ENCODE data around the gene IP6K1.

DNA sequence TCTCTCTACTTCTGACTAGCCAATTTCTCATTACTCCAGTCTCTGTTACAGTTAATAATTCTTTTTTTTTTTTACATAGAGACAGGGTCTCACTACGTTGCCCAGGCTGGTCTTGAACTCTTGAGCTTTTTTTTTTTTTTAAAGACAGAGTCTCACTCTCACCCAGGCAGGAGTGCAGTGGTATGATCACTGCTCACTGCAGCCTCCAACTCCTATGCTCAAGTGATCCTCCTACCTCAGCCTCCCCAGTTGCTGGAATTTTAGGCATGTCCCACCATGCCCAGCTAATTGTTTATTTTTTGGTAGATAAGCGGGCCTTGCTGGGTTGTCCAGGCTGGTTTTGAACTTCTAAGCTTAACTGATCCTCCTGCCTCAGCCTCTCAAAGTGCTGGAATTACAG, 13.6 kb downstream of the IP6K1 start:
- TF ChIP-seq, protein P1, sequence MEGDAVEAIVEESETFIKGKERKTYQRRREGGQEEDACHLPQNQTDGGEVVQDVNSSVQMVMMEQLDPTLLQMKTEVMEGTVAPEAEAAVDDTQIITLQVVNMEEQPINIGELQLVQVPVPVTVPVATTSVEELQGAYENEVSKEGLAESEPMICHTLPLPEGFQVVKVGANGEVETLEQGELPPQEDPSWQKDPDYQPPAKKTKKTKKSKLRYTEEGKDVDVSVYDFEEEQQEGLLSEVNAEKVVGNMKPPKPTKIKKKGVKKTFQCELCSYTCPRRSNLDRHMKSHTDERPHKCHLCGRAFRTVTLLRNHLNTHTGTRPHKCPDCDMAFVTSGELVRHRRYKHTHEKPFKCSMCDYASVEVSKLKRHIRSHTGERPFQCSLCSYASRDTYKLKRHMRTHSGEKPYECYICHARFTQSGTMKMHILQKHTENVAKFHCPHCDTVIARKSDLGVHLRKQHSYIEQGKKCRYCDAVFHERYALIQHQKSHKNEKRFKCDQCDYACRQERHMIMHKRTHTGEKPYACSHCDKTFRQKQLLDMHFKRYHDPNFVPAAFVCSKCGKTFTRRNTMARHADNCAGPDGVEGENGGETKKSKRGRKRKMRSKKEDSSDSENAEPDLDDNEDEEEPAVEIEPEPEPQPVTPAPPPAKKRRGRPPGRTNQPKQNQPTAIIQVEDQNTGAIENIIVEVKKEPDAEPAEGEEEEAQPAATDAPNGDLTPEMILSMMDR (conservative IDR thresholded peaks at IDR 0.05; ENCODE audit: low read length): no peak
- TF ChIP-seq EZH2phosphoT487 (IDR thresholded peaks at IDR 0.05; ENCODE audit: borderline replicate concordance, low read depth, low read length): no peak
